Measurements from ENCODE around the gene HSPBP1.

Gene HSPBP1

DNA sequence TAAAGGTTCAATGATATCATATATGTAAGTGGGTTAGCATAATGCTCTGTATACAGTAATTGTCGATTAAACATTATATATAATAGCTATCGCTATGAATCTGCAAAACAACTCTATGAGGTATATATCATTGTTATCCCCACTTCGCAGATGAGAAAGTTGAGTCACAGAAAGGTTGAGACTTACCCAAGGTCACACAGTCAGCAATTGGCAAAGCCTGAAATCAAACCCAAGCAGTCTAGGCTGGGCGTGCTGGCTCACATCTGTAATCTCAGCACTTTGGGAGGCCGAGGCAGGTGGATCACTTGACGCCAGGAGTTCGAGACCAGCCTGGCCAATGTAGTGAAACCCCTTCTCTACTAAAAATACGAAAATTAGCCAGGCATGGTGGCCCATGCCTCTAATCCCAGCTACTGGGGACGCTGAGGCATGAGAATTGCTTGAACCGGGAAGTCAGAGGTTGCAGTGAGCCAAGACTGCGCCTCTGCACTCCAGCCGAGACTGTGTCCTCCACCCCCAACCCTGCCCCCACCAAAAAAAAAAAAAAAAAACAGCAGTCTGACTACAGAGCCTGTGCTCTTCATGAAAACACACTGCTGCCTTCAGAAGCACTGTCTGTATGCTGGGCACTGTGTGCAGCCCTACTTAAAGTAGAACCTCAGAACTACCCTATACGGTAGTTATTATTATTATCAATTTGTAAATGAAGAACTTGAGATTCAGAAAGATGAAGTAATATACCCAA, 1.3 kb downstream of the HSPBP1 start:
- POLR2A ChIA-PET = interaction anchor here (1.0 kb wide), 1 partner anchor 60 kb away, joined by 3 read pairs; no protein-coding TSS in a partner anchor
- TF ChIP-seq CTCF (IDR thresholded peaks at IDR 0.05; ENCODE audit: control extremely low read depth, extremely low read depth, low read depth, missing control alignments) = no peak
- DNase-seq (ENCODE audit: extremely low spot score) = no peak
- CTCF ChIA-PET = interaction anchor here (1.3 to 3.3 kb wide), 3 partner anchors 13 to 23 kb away, joined by 3 to 13 read pairs (median 9); no protein-coding TSS in a partner anchor

DNA sequence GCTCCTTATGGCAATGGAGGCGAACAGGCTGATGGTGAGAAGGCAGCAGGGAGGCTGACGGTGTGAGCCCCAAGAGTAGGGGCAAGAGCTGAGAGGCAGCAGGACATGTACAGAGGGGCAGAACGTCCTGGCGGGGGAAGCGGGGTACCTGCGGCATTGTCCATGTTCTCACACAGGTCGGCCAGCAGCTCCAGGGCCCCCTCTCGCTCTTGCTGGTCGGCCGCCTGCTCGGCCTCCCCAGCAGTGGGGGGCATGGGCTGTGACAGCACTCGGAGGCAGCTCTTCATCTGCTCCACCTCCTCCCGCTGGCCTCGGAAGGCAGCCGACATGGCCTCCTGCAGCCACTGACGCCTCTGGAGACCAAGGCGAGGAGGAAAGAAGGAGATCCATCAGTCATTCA, 2.4 kb downstream of the HSPBP1 start:
- CTCF ChIA-PET = interaction anchor here (1.4 to 3.3 kb wide), 4 partner anchors 14 to 207 kb away, joined by 3 to 13 read pairs (median 7); partner anchors contain the start of gene NAT14
- DNase-seq (ENCODE audit: extremely low spot score) = no peak
- POLR2A ChIA-PET = interaction anchor here (1.7 kb wide), 1 partner anchor 18 kb away, joined by 7 read pairs; the partner anchor contains the start of gene PPP6R1
- no peak for TF ChIP-seq CTCF (IDR thresholded peaks at IDR 0.05; ENCODE audit: control extremely low read depth, extremely low read depth, low read depth, missing control alignments)

DNA sequence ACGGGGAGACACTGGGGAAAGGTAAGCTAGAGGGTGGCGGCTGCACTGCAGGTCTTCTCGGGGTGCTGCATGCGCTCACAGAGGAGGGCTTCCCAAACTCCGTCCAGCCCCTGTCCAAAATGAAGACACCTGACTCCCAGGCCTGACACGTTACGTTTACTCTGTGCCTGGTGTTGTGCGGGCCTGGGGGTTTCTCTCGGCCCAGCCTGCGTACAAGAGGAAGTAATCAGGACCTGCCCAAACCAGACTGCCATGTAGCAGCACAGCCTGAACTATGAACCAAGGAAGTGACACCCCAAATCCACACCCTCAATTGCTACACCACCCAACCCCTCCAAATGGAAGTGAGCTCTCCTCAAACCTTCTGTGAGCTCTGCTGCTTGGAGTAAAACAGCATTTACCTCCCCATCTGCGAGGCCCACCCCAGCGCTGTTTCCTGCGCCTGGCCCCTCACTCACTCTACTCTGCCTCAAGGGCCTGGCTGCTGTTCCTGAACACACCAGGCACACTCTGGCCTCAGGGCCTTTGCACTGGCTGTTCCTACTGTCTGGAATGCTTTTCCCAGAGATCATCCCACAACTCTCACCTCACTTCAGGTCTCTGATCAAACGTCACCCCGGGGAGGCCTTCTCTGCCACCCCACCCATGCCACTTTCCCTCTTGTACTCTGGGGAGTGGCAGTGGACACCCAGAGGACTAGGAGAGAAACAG, 3.0 kb downstream of the HSPBP1 start:
- CTCF ChIA-PET = interaction anchor here (1.4 to 3.3 kb wide), 4 partner anchors 15 to 208 kb away, joined by 3 to 13 read pairs (median 7); partner anchors contain the start of gene NAT14
- no peak for DNase-seq (ENCODE audit: extremely low spot score)
- TF ChIP-seq CTCF (IDR thresholded peaks at IDR 0.05; ENCODE audit: control extremely low read depth, extremely low read depth, low read depth, missing control alignments) = no peak
- POLR2A ChIA-PET = interaction anchor here (0.7 to 1.7 kb wide), 3 partner anchors 18 to 131 kb away, joined by 5 to 7 read pairs (median 6); partner anchors contain the start of genes PPP6R1 and UBE2S

- POLR2A ChIA-PET = interaction anchor here (0.7 to 1.7 kb wide), 3 partner anchors 17 to 131 kb away, joined by 5 to 7 read pairs (median 6); partner anchors contain the start of genes PPP6R1 and UBE2S
- CTCF ChIA-PET = interaction anchor here (0.9 to 3.3 kb wide), 5 partner anchors 15 to 208 kb away, joined by 3 to 13 read pairs (median 5); partner anchors contain the start of gene NAT14
- no peak for TF ChIP-seq CTCF (IDR thresholded peaks at IDR 0.05; ENCODE audit: control extremely low read depth, extremely low read depth, low read depth, missing control alignments)
- DNase-seq (ENCODE audit: extremely low spot score) = peak; percentile 70
Measured at GRCh38 chr19:55275851-55276719, 3.8 kb downstream of the HSPBP1 start.

DNA sequence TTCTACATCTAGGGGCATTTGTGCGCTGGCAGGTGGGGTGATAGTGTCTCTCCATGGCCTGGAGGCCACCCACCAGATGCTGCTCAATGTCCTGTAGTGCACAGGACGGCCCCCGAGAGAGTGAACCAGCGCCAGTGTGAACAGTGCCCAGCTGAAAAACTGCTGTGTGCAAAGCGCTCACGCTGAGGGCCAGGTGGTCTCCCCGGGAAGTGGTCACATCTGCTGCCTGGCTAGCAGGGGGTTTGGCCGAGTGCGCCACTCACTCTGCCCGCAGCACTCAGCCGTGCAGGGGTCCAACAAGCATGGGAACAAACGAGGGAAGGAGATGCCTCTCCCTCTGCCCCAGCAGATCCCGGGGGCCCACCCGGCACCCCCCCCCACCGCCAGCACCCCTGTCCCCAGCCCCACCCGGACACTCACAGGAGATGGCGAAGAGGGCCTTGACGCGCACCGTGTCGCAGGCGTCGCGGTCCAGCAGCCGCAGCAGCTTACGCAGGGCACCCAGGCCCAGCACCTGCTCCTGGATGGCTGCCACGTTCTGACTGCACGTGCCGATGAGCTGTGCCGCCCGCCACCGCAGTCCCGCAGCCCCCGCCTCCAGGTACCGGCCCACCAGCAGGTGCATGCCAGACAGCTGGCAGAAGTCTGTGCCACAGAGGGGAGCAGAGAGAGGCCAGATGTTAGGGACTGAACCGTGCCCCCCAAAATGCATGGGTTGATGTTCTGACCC, 5.8 kb downstream of the HSPBP1 start:
- ChIA-PET CTCF (no interaction called here), POLR2A (no interaction called here)
- no peak for DNase-seq (ENCODE audit: extremely low spot score)
- TF ChIP-seq CTCF (IDR thresholded peaks at IDR 0.05; ENCODE audit: control extremely low read depth, extremely low read depth, low read depth, missing control alignments) = no peak

All from GM10248 (cell line).